ENCODE results near the gene SOD3.

The SOD3 gene

GRCh38 chr4:24794916-24795665, at the start of gene SOD3:
TSS of gene SOD3 (plus strand) at chr4:24795573. CDS start at chr4:24799522, 3,949 bp downstream.
- peak; percentile 96 for DNase-seq (ENCODE audit: low spot score)

GRCh38 chr4:24747234-24747975, 48.0 kb upstream of the SOD3 start:
- no peak for DNase-seq (ENCODE audit: low spot score)

GRCh38 chr4:24748023-24748422, 47.4 kb upstream of the SOD3 start:
- DNase-seq (ENCODE audit: low spot score) = no peak

- no peak for DNase-seq (ENCODE audit: low spot score)
Measured at GRCh38 chr4:24748758-24749350, 46.5 kb upstream of the SOD3 start.

- no peak for DNase-seq (ENCODE audit: low spot score)
Measured at GRCh38 chr4:24750106-24750505, 45.3 kb upstream of the SOD3 start.

GRCh38 chr4:24751926-24752539, 43.3 kb upstream of the SOD3 start:
- DNase-seq (ENCODE audit: low spot score) = no peak

GRCh38 chr4:24753519-24753918, 41.9 kb upstream of the SOD3 start:
- DNase-seq (ENCODE audit: low spot score) = peak; percentile 55

- DNase-seq (ENCODE audit: low spot score) = no peak
Measured at GRCh38 chr4:24754571-24754970, 40.8 kb upstream of the SOD3 start.

- no peak for DNase-seq (ENCODE audit: low spot score)
Measured at GRCh38 chr4:24763631-24764297, 31.6 kb upstream of the SOD3 start.

- no peak for DNase-seq (ENCODE audit: low spot score)
Measured at GRCh38 chr4:24764345-24764744, 31.0 kb upstream of the SOD3 start.

GRCh38 chr4:24765376-24765988, 29.9 kb upstream of the SOD3 start:
- DNase-seq (ENCODE audit: low spot score) = peak; percentile 53

- DNase-seq (ENCODE audit: low spot score) = no peak
Measured at GRCh38 chr4:24768006-24768405, 27.4 kb upstream of the SOD3 start.

- DNase-seq (ENCODE audit: low spot score) = no peak
Measured at GRCh38 chr4:24768604-24769003, 26.8 kb upstream of the SOD3 start.

- no peak for DNase-seq (ENCODE audit: low spot score)
Measured at GRCh38 chr4:24769571-24769970, 25.8 kb upstream of the SOD3 start.

GRCh38 chr4:24770032-24770584, 25.3 kb upstream of the SOD3 start:
- peak; percentile 66 for DNase-seq (ENCODE audit: low spot score)

- no peak for DNase-seq (ENCODE audit: low spot score)
Measured at GRCh38 chr4:24770667-24771066, 24.7 kb upstream of the SOD3 start.

- no peak for DNase-seq (ENCODE audit: low spot score)
Measured at GRCh38 chr4:24771241-24771640, 24.1 kb upstream of the SOD3 start.

- DNase-seq (ENCODE audit: low spot score) = no peak
Measured at GRCh38 chr4:24772061-24772705, 23.2 kb upstream of the SOD3 start.

GRCh38 chr4:24772952-24773351, 22.4 kb upstream of the SOD3 start:
- no peak for DNase-seq (ENCODE audit: low spot score)

- DNase-seq (ENCODE audit: low spot score) = no peak
Measured at GRCh38 chr4:24774452-24774851, 20.9 kb upstream of the SOD3 start.
